ENCODE results near the gene SAT2.

GRCh38 chr17:7623661-7624060 is 4.0 kb downstream of the SAT2 start:
- no peak for TF ChIP-seq ZNF341 (tag by site-specific recombination; IDR thresholded peaks at IDR 0.05; ENCODE audit: low read depth)
- TF ChIP-seq ZNF239 (tag by site-specific recombination; IDR thresholded peaks at IDR 0.05): no peak
- TF ChIP-seq ATF2 (tag by site-specific recombination; IDR thresholded peaks at IDR 0.05; ENCODE audit: low read depth): no peak
- TF ChIP-seq REPIN1 (tag by site-specific recombination; IDR thresholded peaks at IDR 0.05; ENCODE audit: low read depth): no peak
- no peak for TF ChIP-seq CTCF (tag by site-specific recombination; IDR thresholded peaks at IDR 0.05)
- no peak for TF ChIP-seq ZBTB17 (tag by site-specific recombination; IDR thresholded peaks at IDR 0.05)
- TF ChIP-seq PRDM1 (tag by site-specific recombination; IDR thresholded peaks at IDR 0.05): no peak
- no peak for TF ChIP-seq ZSCAN23 (tag by site-specific recombination; IDR thresholded peaks at IDR 0.05)
- no peak for TF ChIP-seq ZNF548 (tag by site-specific recombination; IDR thresholded peaks at IDR 0.05)
- TF ChIP-seq ZNF660 (tag by site-specific recombination; IDR thresholded peaks at IDR 0.05): no peak
- no peak for TF ChIP-seq ZNF830 (tag by site-specific recombination; IDR thresholded peaks at IDR 0.05; ENCODE audit: low read depth)
